Measurements from ENCODE around the gene GCDH. TPM values are rescaled to one million over a fixed set of nuclear protein-coding genes. Genes with fewer than 3 reads are reported as not detected.

Gene GCDH
- total RNA-seq, 4 donors from 2014 or later: 28.5 to 33.0 (median 31.9) TPM

GRCh38 chr19:12896460-12896859 lies 5.5 kb downstream of the GCDH start:
- no peaks in the 10 kb centered on the region for H3K27me3 ChIP-seq
- no peak for TF ChIP-seq POLR2A (IDR thresholded peaks at IDR 0.05)
- TF ChIP-seq CTCF (IDR thresholded peaks at IDR 0.05): no peak
- no peak for TF ChIP-seq POLR2AphosphoS5 (IDR thresholded peaks at IDR 0.05)
- TF ChIP-seq EP300 (IDR thresholded peaks at IDR 0.05): no peak
- WGBS: 100% methylated on average over 3 of the region's 17 CpGs

GRCh38 chr19:12899891-12900518 lies 9.0 kb downstream of the GCDH start:
- Histone ChIP-seq H3K4me3 (no peak overlapping the region), H3K4me1 (no peaks in the 10 kb centered on the region), H3K27me3 (no peaks in the 10 kb centered on the region), H3K27ac (no peak overlapping the region), H3K36me3 (peaks cover 39% of the 10 kb centered on the region), H3K9me3 (no peaks in the 10 kb centered on the region)
- 94% methylated on average over 10 of the region's 10 CpGs for WGBS
- TF ChIP-seq POLR2A (IDR thresholded peaks at IDR 0.05) (no peak), CTCF (IDR thresholded peaks at IDR 0.05) (no peak), EP300 (IDR thresholded peaks at IDR 0.05) (no peak), POLR2AphosphoS5 (IDR thresholded peaks at IDR 0.05) (no peak)
- DNase-seq (ENCODE audit: low spot score in 2 of 2): no peak

More at GRCh38 chr19:12896460-12896859, 5.5 kb downstream of the GCDH start:
- Histone ChIP-seq H3K27ac (no peak overlapping the region), H3K36me3 (peaks cover 53% of the 10 kb centered on the region), H3K4me1 (peaks cover 9% of the 10 kb centered on the region), H3K4me3 (no peak overlapping the region), H3K9me3 (no peaks in the 10 kb centered on the region)
- no peak for DNase-seq (ENCODE audit: low spot score in 2 of 2)

- Histone ChIP-seq H3K27ac (no peak overlapping the region), H3K9me3 (no peaks in the 10 kb centered on the region), H3K4me3 (no peak overlapping the region), H3K27me3 (no peaks in the 10 kb centered on the region), H3K4me1 (peaks cover 4% of the 10 kb centered on the region), H3K36me3 (no peaks in the 10 kb centered on the region)
- 88% methylated on average over 9 of the region's 9 CpGs for WGBS
- no peak for TF ChIP-seq POLR2AphosphoS5 (IDR thresholded peaks at IDR 0.05)
- no peak for TF ChIP-seq CTCF (IDR thresholded peaks at IDR 0.05)
- no peak for TF ChIP-seq POLR2A (IDR thresholded peaks at IDR 0.05)
- no peak for TF ChIP-seq EP300 (IDR thresholded peaks at IDR 0.05)
- DNase-seq (ENCODE audit: low spot score in 2 of 2): no peak
These were observed 16.2 kb downstream of the GCDH start for GRCh38 chr19:12907166-12907565.

GRCh38 chr19:12912571-12912970 lies 21.6 kb downstream of the GCDH start:
- Histone ChIP-seq H3K27ac (peak overlapping the region; percentile 83), H3K4me3 (peak overlapping the region; percentile 33)
- TF ChIP-seq POLR2AphosphoS5 (IDR thresholded peaks at IDR 0.05) (no peak), POLR2A (IDR thresholded peaks at IDR 0.05) (no peak), CTCF (IDR thresholded peaks at IDR 0.05) (no peak), EP300 (IDR thresholded peaks at IDR 0.05) (no peak)

GRCh38 chr19:12913011-12913561 lies 22.1 kb downstream of the GCDH start:
- H3K4me3 ChIP-seq: peak overlapping the region; percentile 33
- H3K36me3 ChIP-seq: no peaks in the 10 kb centered on the region
- TF ChIP-seq EP300 (IDR thresholded peaks at IDR 0.05) (no peak), CTCF (IDR thresholded peaks at IDR 0.05) (no peak)
- peak overlapping the region; percentile 83 for H3K27ac ChIP-seq
- peaks cover 26% of the 10 kb centered on the region for H3K4me1 ChIP-seq
- peak; percentile 75 to 87 for DNase-seq (ENCODE audit: low spot score in 2 of 2)
- H3K9me3 ChIP-seq: no peaks in the 10 kb centered on the region
- no peaks in the 10 kb centered on the region for H3K27me3 ChIP-seq
- 2% methylated on average over 15 of the region's 22 CpGs for WGBS

More at GRCh38 chr19:12912571-12912970, 21.6 kb downstream of the GCDH start:
- H3K27me3 ChIP-seq: no peaks in the 10 kb centered on the region
- WGBS: 35% methylated on average over 4 of the region's 4 CpGs
- H3K4me1 ChIP-seq: peaks cover 26% of the 10 kb centered on the region
- no peaks in the 10 kb centered on the region for H3K36me3 ChIP-seq
- H3K9me3 ChIP-seq: no peaks in the 10 kb centered on the region
- no peak for DNase-seq (ENCODE audit: low spot score in 2 of 2)
